ENCODE measurements around the gene CFAP77.
"Not testable (repeated sequence)": the region's sequence is repeated elsewhere in the genome, so short reads cannot be mapped to it uniquely, and the experiment has no call there.

CFAP77 gene

DNA sequence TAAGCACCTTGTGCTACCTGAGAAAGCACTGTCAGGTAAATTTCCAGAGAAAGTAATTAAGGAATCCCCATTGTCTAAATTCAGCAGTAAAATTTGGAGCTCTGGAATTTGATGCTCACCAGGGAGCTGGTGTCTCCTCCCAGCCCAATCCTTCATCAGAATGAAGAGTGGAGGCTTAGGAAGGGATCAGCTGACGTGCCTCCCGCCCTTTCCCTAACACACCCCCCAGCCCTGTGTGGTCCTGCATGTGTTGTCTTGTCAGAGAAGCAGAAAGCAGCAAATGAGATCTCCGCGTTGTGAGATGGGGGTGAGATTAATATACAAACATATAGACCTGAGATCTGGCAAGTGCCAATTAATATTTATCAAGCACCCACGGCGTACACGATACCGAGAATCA is 145.5 kb downstream of the CFAP77 start:
- Histone ChIP-seq H3K9ac (ENCODE audit: insufficient read length, low read depth) (no peak overlapping the region), H3K27me3 (ENCODE audit: insufficient read depth, insufficient read length) (no peaks in the 10 kb centered on the region), H3K4me1 (ENCODE audit: insufficient read depth, insufficient read length) (peaks cover 3% of the 10 kb centered on the region), H3K36me3 (ENCODE audit: insufficient read depth, insufficient read length, low read length) (no peaks in the 10 kb centered on the region), H3K4me3 (ENCODE audit: insufficient read length, low read depth) (no peak overlapping the region), H3K9me3 (ENCODE audit: insufficient read depth, low read length) (peaks cover 19% of the 10 kb centered on the region)
- no peak for TF ChIP-seq YY1 (IDR thresholded peaks at IDR 0.05; ENCODE audit: insufficient read depth, insufficient read length)
- DNase-seq (ENCODE audit: low read depth, low spot score) = no peak

- Histone ChIP-seq H3K27me3 (ENCODE audit: insufficient read depth, insufficient read length) (no peaks in the 10 kb centered on the region), H3K4me1 (ENCODE audit: insufficient read depth, insufficient read length) (peaks cover 3% of the 10 kb centered on the region), H3K9me3 (ENCODE audit: insufficient read depth, low read length) (peaks cover 19% of the 10 kb centered on the region), H3K36me3 (ENCODE audit: insufficient read depth, insufficient read length, low read length) (no peaks in the 10 kb centered on the region), H3K4me3 (ENCODE audit: insufficient read length, low read depth) (no peak overlapping the region), H3K9ac (ENCODE audit: insufficient read length, low read depth) (no peak overlapping the region)
- TF ChIP-seq YY1 (IDR thresholded peaks at IDR 0.05; ENCODE audit: insufficient read depth, insufficient read length) (no peak), ZNF274 (IDR thresholded peaks at IDR 0.05; ENCODE audit: low read depth, low read length) (no peak), SUZ12 (IDR thresholded peaks at IDR 0.05; ENCODE audit: extremely low read depth, insufficient read depth, insufficient read length) (no peak)
- no peak for DNase-seq (ENCODE audit: low read depth, low spot score)
Observed at GRCh38 chr9:132556235-132556634, 146.2 kb downstream of the CFAP77 start.

DNA sequence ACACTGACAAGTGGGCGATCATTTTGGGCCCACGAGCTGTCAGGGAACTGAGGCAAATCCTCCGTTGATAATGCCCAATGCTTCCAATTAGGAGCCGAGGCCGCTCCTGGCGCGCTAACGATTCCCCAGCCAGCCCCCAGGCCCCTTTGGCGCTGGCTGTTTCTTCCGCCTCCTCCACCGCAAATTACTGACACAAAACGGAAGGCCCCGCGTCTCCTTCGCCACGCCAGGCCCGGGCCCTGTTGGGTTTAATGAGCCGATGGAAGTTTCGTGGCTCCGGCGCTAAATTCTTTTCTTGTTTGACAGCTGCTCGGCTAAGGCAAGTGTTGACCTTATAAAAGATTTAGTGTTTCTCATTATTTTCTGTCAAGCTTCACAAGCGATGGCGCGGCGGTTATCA is 146.7 kb downstream of the CFAP77 start:
- peaks cover 1% of the 10 kb centered on the region for H3K4me1 ChIP-seq (ENCODE audit: insufficient read depth, insufficient read length)
- H3K27me3 ChIP-seq (ENCODE audit: insufficient read depth, insufficient read length) = no peaks in the 10 kb centered on the region
- no peak for DNase-seq (ENCODE audit: low read depth, low spot score)

GRCh38 chr9:132557159-132557558 is 147.1 kb downstream of the CFAP77 start:
- no peak for DNase-seq (ENCODE audit: low read depth, low spot score)
- Histone ChIP-seq H3K9ac (ENCODE audit: insufficient read length, low read depth) (no peak overlapping the region), H3K4me3 (ENCODE audit: insufficient read length, low read depth) (no peak overlapping the region), H3K27me3 (ENCODE audit: insufficient read depth, insufficient read length) (no peaks in the 10 kb centered on the region), H3K36me3 (ENCODE audit: insufficient read depth, insufficient read length, low read length) (no peaks in the 10 kb centered on the region), H3K4me1 (ENCODE audit: insufficient read depth, insufficient read length) (no peaks in the 10 kb centered on the region), H3K9me3 (ENCODE audit: insufficient read depth, low read length) (peaks cover 19% of the 10 kb centered on the region)
- TF ChIP-seq YY1 (IDR thresholded peaks at IDR 0.05; ENCODE audit: insufficient read depth, insufficient read length) = no peak
- TF ChIP-seq SUZ12 (IDR thresholded peaks at IDR 0.05; ENCODE audit: extremely low read depth, insufficient read depth, insufficient read length) = no peak
- no peak for TF ChIP-seq ZNF274 (IDR thresholded peaks at IDR 0.05; ENCODE audit: low read depth, low read length)

More for the DNA sequence above, 146.7 kb downstream of the CFAP77 start:
- Histone ChIP-seq H3K36me3 (ENCODE audit: insufficient read depth, insufficient read length, low read length) (no peaks in the 10 kb centered on the region), H3K9ac (ENCODE audit: insufficient read length, low read depth) (no peak overlapping the region), H3K9me3 (ENCODE audit: insufficient read depth, low read length) (peaks cover 19% of the 10 kb centered on the region), H3K4me3 (ENCODE audit: insufficient read length, low read depth) (no peak overlapping the region)
- TF ChIP-seq ZNF274 (IDR thresholded peaks at IDR 0.05; ENCODE audit: low read depth, low read length) (no peak), YY1 (IDR thresholded peaks at IDR 0.05; ENCODE audit: insufficient read depth, insufficient read length) (no peak), SUZ12 (IDR thresholded peaks at IDR 0.05; ENCODE audit: extremely low read depth, insufficient read depth, insufficient read length) (no peak)

- DNase-seq (ENCODE audit: low read depth, low spot score) = no peak
- TF ChIP-seq YY1 (IDR thresholded peaks at IDR 0.05; ENCODE audit: insufficient read depth, insufficient read length) (no peak), SUZ12 (IDR thresholded peaks at IDR 0.05; ENCODE audit: extremely low read depth, insufficient read depth, insufficient read length) (no peak), ZNF274 (IDR thresholded peaks at IDR 0.05; ENCODE audit: low read depth, low read length) (no peak)
- no peaks in the 10 kb centered on the region for H3K36me3 ChIP-seq (ENCODE audit: insufficient read depth, insufficient read length, low read length)
- H3K9ac ChIP-seq (ENCODE audit: insufficient read length, low read depth) = no peak overlapping the region
- H3K27me3 ChIP-seq (ENCODE audit: insufficient read depth, insufficient read length) = no peaks in the 10 kb centered on the region
- H3K4me1 ChIP-seq (ENCODE audit: insufficient read depth, insufficient read length) = no peaks in the 10 kb centered on the region
- no peak overlapping the region for H3K4me3 ChIP-seq (ENCODE audit: insufficient read length, low read depth)
- peaks cover 19% of the 10 kb centered on the region for H3K9me3 ChIP-seq (ENCODE audit: insufficient read depth, low read length)
Observed at GRCh38 chr9:132559711-132560110, 149.7 kb downstream of the CFAP77 start.

- H3K27me3 ChIP-seq (ENCODE audit: insufficient read depth, insufficient read length) = no peaks in the 10 kb centered on the region
- no peaks in the 10 kb centered on the region for H3K36me3 ChIP-seq (ENCODE audit: insufficient read depth, insufficient read length, low read length)
- TF ChIP-seq YY1 (IDR thresholded peaks at IDR 0.05; ENCODE audit: insufficient read depth, insufficient read length) = no peak
- no peak for TF ChIP-seq SUZ12 (IDR thresholded peaks at IDR 0.05; ENCODE audit: extremely low read depth, insufficient read depth, insufficient read length)
- no peak for TF ChIP-seq ZNF274 (IDR thresholded peaks at IDR 0.05; ENCODE audit: low read depth, low read length)
- H3K4me1 ChIP-seq (ENCODE audit: insufficient read depth, insufficient read length) = no peaks in the 10 kb centered on the region
- H3K4me3 ChIP-seq (ENCODE audit: insufficient read length, low read depth) = no peak overlapping the region
- DNase-seq (ENCODE audit: low read depth, low spot score) = no peak
- no peak overlapping the region for H3K9ac ChIP-seq (ENCODE audit: insufficient read length, low read depth)
- peaks cover 19% of the 10 kb centered on the region for H3K9me3 ChIP-seq (ENCODE audit: insufficient read depth, low read length)
Observed at GRCh38 chr9:132560616-132561202, 150.7 kb downstream of the CFAP77 start.

DNA sequence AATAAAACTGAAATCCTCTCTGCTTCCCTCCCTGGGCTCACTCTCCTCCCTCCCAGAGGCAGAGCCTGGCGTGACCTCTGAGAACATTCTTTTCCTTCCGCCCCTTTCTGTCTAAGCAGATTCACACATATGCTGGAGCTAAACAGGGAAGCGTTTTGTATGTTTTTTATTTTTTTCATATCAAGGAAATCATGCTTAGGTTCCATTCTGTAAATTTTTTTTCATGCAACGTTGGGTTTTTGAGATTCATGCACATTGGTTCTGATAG is 152.2 kb downstream of the CFAP77 start:
- H3K9ac ChIP-seq (ENCODE audit: insufficient read length, low read depth) = no peak overlapping the region
- no peaks in the 10 kb centered on the region for H3K27me3 ChIP-seq (ENCODE audit: insufficient read depth, insufficient read length)
- H3K9me3 ChIP-seq (ENCODE audit: insufficient read depth, low read length) = peaks cover 19% of the 10 kb centered on the region
- H3K36me3 ChIP-seq (ENCODE audit: insufficient read depth, insufficient read length, low read length) = no peaks in the 10 kb centered on the region
- DNase-seq (ENCODE audit: low read depth, low spot score) = no peak
- H3K4me1 ChIP-seq (ENCODE audit: insufficient read depth, insufficient read length) = no peaks in the 10 kb centered on the region
- no peak overlapping the region for H3K4me3 ChIP-seq (ENCODE audit: insufficient read length, low read depth)
- TF ChIP-seq SUZ12 (IDR thresholded peaks at IDR 0.05; ENCODE audit: extremely low read depth, insufficient read depth, insufficient read length) (no peak), ZNF274 (IDR thresholded peaks at IDR 0.05; ENCODE audit: low read depth, low read length) (no peak), YY1 (IDR thresholded peaks at IDR 0.05; ENCODE audit: insufficient read depth, insufficient read length) (no peak)

DNA sequence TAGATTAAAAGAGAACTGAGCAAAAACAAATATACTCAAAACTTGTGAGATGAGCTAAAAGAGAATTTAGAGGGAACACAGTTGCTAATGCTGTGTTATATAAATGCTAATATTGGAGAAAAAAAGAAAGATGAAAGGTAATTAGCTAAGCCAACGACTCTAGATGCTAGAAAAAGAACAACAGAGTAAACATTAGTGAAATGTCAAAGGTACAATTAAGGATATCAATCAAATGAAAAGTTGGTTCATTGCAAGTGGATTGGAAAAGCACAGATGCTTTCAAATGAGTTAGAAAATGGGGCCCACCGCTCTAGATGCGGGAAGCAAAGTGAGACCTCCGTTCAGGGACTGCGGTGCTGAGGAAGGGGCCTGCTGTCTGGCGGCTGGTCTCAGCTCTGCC is 154.5 kb downstream of the CFAP77 start:
- TF ChIP-seq YY1 (IDR thresholded peaks at IDR 0.05; ENCODE audit: insufficient read depth, insufficient read length) (no peak), ZNF274 (IDR thresholded peaks at IDR 0.05; ENCODE audit: low read depth, low read length) (no peak), SUZ12 (IDR thresholded peaks at IDR 0.05; ENCODE audit: extremely low read depth, insufficient read depth, insufficient read length) (no peak)
- no peaks in the 10 kb centered on the region for H3K27me3 ChIP-seq (ENCODE audit: insufficient read depth, insufficient read length)
- no peak overlapping the region for H3K4me3 ChIP-seq (ENCODE audit: insufficient read length, low read depth)
- DNase-seq (ENCODE audit: low read depth, low spot score) = no peak
- peaks cover 9% of the 10 kb centered on the region for H3K9me3 ChIP-seq (ENCODE audit: insufficient read depth, low read length)
- no peak overlapping the region for H3K9ac ChIP-seq (ENCODE audit: insufficient read length, low read depth)
- H3K36me3 ChIP-seq (ENCODE audit: insufficient read depth, insufficient read length, low read length) = no peaks in the 10 kb centered on the region
- no peaks in the 10 kb centered on the region for H3K4me1 ChIP-seq (ENCODE audit: insufficient read depth, insufficient read length)

DNA sequence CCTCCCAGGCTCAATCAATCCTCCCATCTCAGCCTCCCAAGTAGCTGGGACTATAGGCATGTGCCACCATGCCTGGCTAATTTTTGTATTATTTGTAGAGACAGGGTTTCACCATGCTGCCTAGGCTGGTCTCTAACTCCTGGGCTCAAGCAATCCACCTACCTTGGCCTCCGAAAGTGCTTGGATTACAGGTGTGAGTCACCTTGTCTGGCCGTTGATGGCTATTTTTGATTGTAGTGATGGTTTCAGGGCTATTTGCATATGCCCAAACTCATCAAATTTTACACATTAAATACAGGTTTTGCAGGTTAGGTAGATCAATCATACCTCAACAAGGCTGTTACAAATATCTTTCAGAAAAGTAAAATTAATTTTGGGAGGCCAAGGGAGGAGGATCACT is 158.8 kb downstream of the CFAP77 start:
- H3K4me3 ChIP-seq (ENCODE audit: insufficient read length, low read depth); H3K36me3 ChIP-seq (ENCODE audit: insufficient read depth, insufficient read length, low read length); H3K9ac ChIP-seq (ENCODE audit: insufficient read length, low read depth); H3K9me3 ChIP-seq (ENCODE audit: insufficient read depth, low read length); DNase-seq (ENCODE audit: low read depth, low spot score); H3K27me3 ChIP-seq (ENCODE audit: insufficient read depth, insufficient read length); H3K4me1 ChIP-seq (ENCODE audit: insufficient read depth, insufficient read length): not testable (repeated sequence)

Data from NT2/D1 (cell line).